NCI-H2227 (cell line): ENCODE measurements around the gene TLCD1.
"Not testable (repeated sequence)": the region's sequence is repeated elsewhere in the genome, so short reads cannot be mapped to it uniquely, and the experiment has no call there.

ENCODE experiments used
- DNase-seq: peaks from one replicate; lab custom pipeline; 2025; ENCODE audit not compliant: unreplicated experiment; lab: John Stamatoyannopoulos, UW

The TLCD1 gene

GRCh38 chr17:28729950-28730330, 3.9 kb upstream of the TLCD1 start:
- no peak for DNase-seq

GRCh38 chr17:28728364-28729200, 2.5 kb upstream of the TLCD1 start, which contains the start of gene NEK8:
Gene NEK8, plus strand, starts transcription at chr17:28728788. Its CDS starts 26 bp downstream, at chr17:28728814.
- DNase-seq, result peak; percentile 92

- peak; percentile 95 for DNase-seq
Measured at GRCh38 chr17:28726627-28727491, 826 bp upstream of the TLCD1 start.

- DNase-seq, result peak; percentile 62
Measured at GRCh38 chr17:28725660-28726225, 290 bp downstream of the TLCD1 start.

GRCh38 chr17:28725166-28725659, 820 bp downstream of the TLCD1 start:
- DNase-seq, result no peak

- DNase-seq, result no peak
Measured at GRCh38 chr17:28724500-28725165, 1.4 kb downstream of the TLCD1 start.

GRCh38 chr17:28723836-28724499, 2.1 kb downstream of the TLCD1 start:
- not testable (repeated sequence) for DNase-seq

GRCh38 chr17:28723159-28723835, 2.7 kb downstream of the TLCD1 start:
- DNase-seq, result no peak

- no peak for DNase-seq
Measured at GRCh38 chr17:28722417-28723158, 3.4 kb downstream of the TLCD1 start.

- not testable (repeated sequence) for DNase-seq
Measured at GRCh38 chr17:28720997-28721329, 5.1 kb downstream of the TLCD1 start.

GRCh38 chr17:28720247-28720996, 5.6 kb downstream of the TLCD1 start:
- no peak for DNase-seq

GRCh38 chr17:28719021-28719433, 7.0 kb downstream of the TLCD1 start:
- DNase-seq, result no peak

GRCh38 chr17:28718333-28719020, 7.6 kb downstream of the TLCD1 start:
- DNase-seq, result no peak

GRCh38 chr17:28717578-28718332, 8.3 kb downstream of the TLCD1 start, which contains the start of gene RAB34:
Gene RAB34, minus strand, starts transcription at chr17:28717868. Its CDS starts 602 bp downstream, at chr17:28717266.
- DNase-seq, result peak; percentile 75

GRCh38 chr17:28716740-28717577, 9.1 kb downstream of the TLCD1 start:
- peak; percentile 16 for DNase-seq

GRCh38 chr17:28715217-28715616, 10.8 kb downstream of the TLCD1 start:
- no peak for DNase-seq
